HCT116 (cell line): Measurements from ENCODE around the gene CYP2S1. TPM values are rescaled to one million over a fixed set of nuclear protein-coding genes. Genes with fewer than 3 reads are reported as not detected.

Experiments used
- ATAC-seq: fragments of 200-7000 bp; cut with Tn5 transposase; 2 replicates; pipeline ENCODE4 v1.9.1; 2020; ENCODE audit warnings: mild to moderate bottlenecking, moderate library complexity
- BruUV-seq: library from RNA; stranded (reverse); fragments of 400-500 nt; replicated peaks from 2 replicates; lab custom pipeline; 2021; lab: Mats Ljungman, UMichigan
- CTCF ChIA-PET: fragments of 300-600 bp; sonication (Branson Sonifier 250); formaldehyde crosslinking; loops from one replicate; lab custom pipeline; 2021; ENCODE audit warnings: antibody characterized with exemption; lab: Charles Lee
- POLR2A ChIA-PET: fragments of 300-600, 350-600 bp; sonication (Branson Sonifier 250); formaldehyde crosslinking; loops from one replicate; lab custom pipeline; 2021; ENCODE audit warnings: antibody characterized with exemption; lab: Charles Lee
- RAD21 ChIA-PET, 2 experiments: fragments of 300-600 bp; sonication (Branson Sonifier 250); formaldehyde crosslinking; loops; one replicate each; lab custom pipeline; 2023; ENCODE audit warnings: low total read pairs in 2 of 2; ENCODE audit not compliant: uncharacterized antibody in 2 of 2, unreplicated experiment in 2 of 2, low non-redundant PET in 1 of 2; lab: Charles Lee
- DNase-seq: peaks from one replicate; pipeline ENCODE4 v3.0.0-alpha.2; 2010; ENCODE audit warnings: low read depth, low spot score
- H2AFZ ChIP-seq: fragments of 200-600 bp; shearing (Covaris generic), sonication (generic); 2 replicates; pipeline ENCODE4 v1.6.1; 2017; ENCODE audit warnings: low read depth, mixed run types, mixed read lengths, antibody characterized with exemption, low read length; ENCODE audit not compliant: poor library complexity, severe bottlenecking
- H3K27ac ChIP-seq: 2 replicates; pipeline ENCODE4 v1.5.1; 2012; ENCODE audit warnings: low read depth, low read length
- H3K27me3 ChIP-seq: fragments of 200-600 bp; sonication (generic); 2 replicates; pipeline ENCODE4 v1.6.1; 2016; ENCODE audit warnings: mixed run types, low read length, mixed read lengths; ENCODE audit not compliant: insufficient read depth
- H3K36me3 ChIP-seq, 2 experiments: fragments of 200-500 bp in 1 of 2; fragments of 200-600 bp in 1 of 2; sonication (Bioruptor generic) in 1 of 2; sonication (generic) in 1 of 2; 2 replicates each; pipeline versions ENCODE4 v1.5.1 to v1.6.1; 2014 to 2016; ENCODE audit warnings: low read length in 2 of 2, inconsistent platforms in 1 of 2, mixed read lengths in 1 of 2, mixed run types in 1 of 2; ENCODE audit not compliant: insufficient read depth in 2 of 2, control insufficient read depth in 1 of 2
- H3K4me1 ChIP-seq, 2 experiments: fragments of 200-600 bp in 1 of 2; sonication (generic) in 1 of 2; 2 replicates each; pipeline versions ENCODE4 v1.5.1 to v1.6.1; 2012 to 2017; ENCODE audit warnings: low read length in 2 of 2, inconsistent platforms in 1 of 2, mild to moderate bottlenecking in 1 of 2, mixed read lengths in 1 of 2, mixed run types in 1 of 2, moderate library complexity in 1 of 2; ENCODE audit not compliant: insufficient read depth in 2 of 2, control insufficient read depth in 1 of 2
- H3K4me2 ChIP-seq: fragments of 200-600 bp; sonication (generic); 2 replicates; pipeline ENCODE4 v1.6.1; 2017; ENCODE audit warnings: mixed run types, low read length, mixed read lengths
- H3K4me3 ChIP-seq, 2 experiments: fragments of 200-600 bp in 1 of 2; sonication (generic) in 1 of 2; replicated peaks in 1 of 2; 2 replicates each; pipeline ENCODE4 v1.5.1; 2011 to 2016; ENCODE audit warnings: low read length in 2 of 2, control low read depth in 1 of 2, low read depth in 1 of 2, mild to moderate bottlenecking in 1 of 2, mixed read lengths in 1 of 2, mixed run types in 1 of 2
- H3K79me2 ChIP-seq: fragments of 200-600 bp; sonication (generic); 2 replicates; pipeline ENCODE4 v1.6.1; 2017; ENCODE audit warnings: mild to moderate bottlenecking, mixed run types, low read length, moderate library complexity, mixed read lengths; ENCODE audit not compliant: insufficient read depth
- H3K9ac ChIP-seq: fragments of 200-600 bp; sonication (generic); 2 replicates; pipeline ENCODE4 v1.6.1; 2016; ENCODE audit warnings: low read length, mixed read lengths
- H3K9me2 ChIP-seq: fragments of 200-600 bp; sonication (generic), shearing (Covaris generic); 2 replicates; pipeline ENCODE4 v1.6.1; 2017; ENCODE audit warnings: mixed run types, mild to moderate bottlenecking, moderate library complexity; ENCODE audit not compliant: insufficient read depth
- H3K9me3 ChIP-seq, 2 experiments: fragments of 200-500 bp in 1 of 2; fragments of 200-600 bp in 1 of 2; sonication (Bioruptor generic) in 1 of 2; sonication (generic) in 1 of 2; 2 replicates each; pipeline ENCODE4 v1.6.1; 2014 to 2017; ENCODE audit warnings: low read length in 2 of 2, mixed read lengths in 2 of 2, inconsistent platforms in 1 of 2, low read depth in 1 of 2, mild to moderate bottlenecking in 1 of 2, mixed run types in 1 of 2, moderate library complexity in 1 of 2; ENCODE audit not compliant: control insufficient read depth in 1 of 2, insufficient read depth in 1 of 2
- H4K20me1 ChIP-seq: fragments of 200-600 bp; sonication (generic), shearing (Covaris generic); 2 replicates; pipeline ENCODE4 v1.6.1; 2017; ENCODE audit warnings: mixed run types, mild to moderate bottlenecking, moderate library complexity; ENCODE audit not compliant: insufficient read depth
- CBX3 ChIP-seq: IDR thresholded peaks from 2 replicates; pipeline ENCODE4 v1.6.1; 2012; ENCODE audit warnings: low read depth
- EGR1 ChIP-seq: IDR thresholded peaks from 2 replicates; pipeline ENCODE4 v1.6.1; 2012; ENCODE audit warnings: low read depth
- JUND ChIP-seq: IDR thresholded peaks from 2 replicates; pipeline ENCODE4 v1.6.1; 2012
- POLR2A ChIP-seq: IDR thresholded peaks from 2 replicates; pipeline ENCODE4 v1.7.0; 2011; ENCODE audit warnings: borderline replicate concordance; ENCODE audit not compliant: insufficient read depth, insufficient read length; ENCODE audit errors: extremely low read depth
- SIN3A ChIP-seq: IDR thresholded peaks from 2 replicates; pipeline ENCODE4 v1.6.1; 2012; ENCODE audit warnings: low read depth
- SP1 ChIP-seq: IDR thresholded peaks from 2 replicates; pipeline ENCODE4 v1.6.1; 2012; ENCODE audit warnings: low read depth
- SRF ChIP-seq: IDR thresholded peaks from 2 replicates; pipeline ENCODE4 v1.6.1; 2012; ENCODE audit warnings: low read depth
- TCF7L2 ChIP-seq: IDR thresholded peaks from 2 replicates; pipeline ENCODE4 v1.7.0; 2011; ENCODE audit warnings: borderline replicate concordance, inconsistent platforms; ENCODE audit not compliant: insufficient read depth, insufficient read length; ENCODE audit errors: extremely low read depth
- YY1 ChIP-seq: IDR thresholded peaks from 2 replicates; pipeline ENCODE4 v1.6.1; 2011; ENCODE audit warnings: low read length, low read depth, moderate library complexity, mild to moderate bottlenecking; ENCODE audit not compliant: insufficient replicate concordance; ENCODE audit errors: extremely low read depth
- ZFX ChIP-seq: fragments of 450-650 bp; IDR thresholded peaks from 2 replicates; pipeline ENCODE4 v1.6.1; 2017
- ZNF274 ChIP-seq: fragments of 200-500 bp; sonication (Bioruptor generic); IDR thresholded peaks from 2 replicates; pipeline ENCODE4 v1.6.1; 2014; ENCODE audit warnings: mild to moderate bottlenecking, low read depth, low read length, inconsistent platforms
- intact Hi-C: fragments of 100-400 bp; cut with micrococcal nuclease; formaldehyde crosslinking; loops from 2 replicates; pipeline ENCODE4 v1.10.0; 2022
- total RNA-seq: library from RNA; stranded (reverse); gene quantifications from one replicate; pipeline ENCODE4 v1.2.1, GENCODE V29; 2021; ENCODE audit not compliant: unreplicated experiment
- TF ChIP-seq, protein P1 (sequence below): IDR thresholded peaks from 2 replicates; pipeline ENCODE4 v1.6.1; 2012; ENCODE audit warnings: low read depth
- TF ChIP-seq, protein P2 (sequence below), 3 experiments: fragments of 200-600 bp in 1 of 3; sonication (generic) in 1 of 3; IDR thresholded peaks in 2 of 3; conservative IDR thresholded peaks in 1 of 3; 2 replicates each; pipeline ENCODE4 v1.5.1; 2012 to 2017; ENCODE audit warnings: low read depth in 2 of 3, low read length in 2 of 3, antibody characterized with exemption in 1 of 3, borderline replicate concordance in 1 of 3, control low read depth in 1 of 3, mild to moderate bottlenecking in 1 of 3, mixed read lengths in 1 of 3, mixed run types in 1 of 3, moderate library complexity in 1 of 3; ENCODE audit not compliant: insufficient read depth in 1 of 3
- TF ChIP-seq, protein P3 (sequence below): IDR thresholded peaks from 2 replicates; pipeline ENCODE4 v1.6.1; 2011; ENCODE audit warnings: mild to moderate bottlenecking, low read length, moderate library complexity; ENCODE audit not compliant: insufficient replicate concordance; ENCODE audit errors: extremely low read depth
- TF ChIP-seq, protein P4 (sequence below): IDR thresholded peaks from 2 replicates; pipeline ENCODE4 v1.6.1; 2012

The CYP2S1 gene
- total RNA-seq, 1 experiment from 2014 or later = 17.6 TPM

DNA sequence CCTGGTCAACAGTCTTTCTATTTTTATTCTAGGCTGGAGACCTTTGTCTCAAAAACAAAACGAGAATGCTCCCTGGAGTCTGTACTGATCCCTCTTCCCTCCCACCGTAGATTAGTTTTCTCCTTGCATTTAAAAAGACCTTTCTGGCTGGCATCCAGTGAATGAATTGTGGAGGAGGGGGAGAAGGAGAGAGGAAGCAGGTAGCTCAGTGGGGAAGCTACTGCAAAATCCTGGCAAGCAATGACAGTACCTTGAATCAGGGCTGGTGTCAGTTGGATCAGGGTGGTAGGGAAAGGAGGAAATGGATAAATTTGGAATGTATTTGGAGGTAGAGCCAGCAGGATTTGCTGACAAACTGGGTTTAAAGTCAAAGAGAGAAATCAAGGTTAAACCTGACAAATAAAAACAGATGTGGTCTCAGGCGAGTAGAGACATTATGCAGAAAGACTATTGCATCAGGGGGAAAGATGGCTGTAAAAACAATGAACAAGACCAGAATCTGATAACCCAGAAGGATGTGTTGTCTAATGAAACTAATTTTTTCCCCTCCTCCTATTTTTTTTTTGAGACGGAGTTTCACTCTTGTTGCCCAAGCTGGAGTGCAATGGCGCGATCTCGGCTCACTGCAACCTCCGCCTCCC lies 3.5 kb upstream of the CYP2S1 start:
- H3K79me2 ChIP-seq = no peaks in the 10 kb centered on the region
- ChIA-PET RAD21 (no interaction called here), POLR2A (no interaction called here), CTCF (no interaction called here)
- H3K27me3 ChIP-seq = no peaks in the 10 kb centered on the region
- H3K4me3 ChIP-seq = no peak overlapping the region
- H3K9me2 ChIP-seq = no peaks in the 10 kb centered on the region
- no peaks in the 10 kb centered on the region for H3K9me3 ChIP-seq
- no peak overlapping the region for H3K4me2 ChIP-seq
- no TSS peak for BruUV-seq
- H3K27ac ChIP-seq = no peak overlapping the region
- TF ChIP-seq, protein P1, sequence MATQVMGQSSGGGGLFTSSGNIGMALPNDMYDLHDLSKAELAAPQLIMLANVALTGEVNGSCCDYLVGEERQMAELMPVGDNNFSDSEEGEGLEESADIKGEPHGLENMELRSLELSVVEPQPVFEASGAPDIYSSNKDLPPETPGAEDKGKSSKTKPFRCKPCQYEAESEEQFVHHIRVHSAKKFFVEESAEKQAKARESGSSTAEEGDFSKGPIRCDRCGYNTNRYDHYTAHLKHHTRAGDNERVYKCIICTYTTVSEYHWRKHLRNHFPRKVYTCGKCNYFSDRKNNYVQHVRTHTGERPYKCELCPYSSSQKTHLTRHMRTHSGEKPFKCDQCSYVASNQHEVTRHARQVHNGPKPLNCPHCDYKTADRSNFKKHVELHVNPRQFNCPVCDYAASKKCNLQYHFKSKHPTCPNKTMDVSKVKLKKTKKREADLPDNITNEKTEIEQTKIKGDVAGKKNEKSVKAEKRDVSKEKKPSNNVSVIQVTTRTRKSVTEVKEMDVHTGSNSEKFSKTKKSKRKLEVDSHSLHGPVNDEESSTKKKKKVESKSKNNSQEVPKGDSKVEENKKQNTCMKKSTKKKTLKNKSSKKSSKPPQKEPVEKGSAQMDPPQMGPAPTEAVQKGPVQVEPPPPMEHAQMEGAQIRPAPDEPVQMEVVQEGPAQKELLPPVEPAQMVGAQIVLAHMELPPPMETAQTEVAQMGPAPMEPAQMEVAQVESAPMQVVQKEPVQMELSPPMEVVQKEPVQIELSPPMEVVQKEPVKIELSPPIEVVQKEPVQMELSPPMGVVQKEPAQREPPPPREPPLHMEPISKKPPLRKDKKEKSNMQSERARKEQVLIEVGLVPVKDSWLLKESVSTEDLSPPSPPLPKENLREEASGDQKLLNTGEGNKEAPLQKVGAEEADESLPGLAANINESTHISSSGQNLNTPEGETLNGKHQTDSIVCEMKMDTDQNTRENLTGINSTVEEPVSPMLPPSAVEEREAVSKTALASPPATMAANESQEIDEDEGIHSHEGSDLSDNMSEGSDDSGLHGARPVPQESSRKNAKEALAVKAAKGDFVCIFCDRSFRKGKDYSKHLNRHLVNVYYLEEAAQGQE = no peak
- TF ChIP-seq, protein P2, sequence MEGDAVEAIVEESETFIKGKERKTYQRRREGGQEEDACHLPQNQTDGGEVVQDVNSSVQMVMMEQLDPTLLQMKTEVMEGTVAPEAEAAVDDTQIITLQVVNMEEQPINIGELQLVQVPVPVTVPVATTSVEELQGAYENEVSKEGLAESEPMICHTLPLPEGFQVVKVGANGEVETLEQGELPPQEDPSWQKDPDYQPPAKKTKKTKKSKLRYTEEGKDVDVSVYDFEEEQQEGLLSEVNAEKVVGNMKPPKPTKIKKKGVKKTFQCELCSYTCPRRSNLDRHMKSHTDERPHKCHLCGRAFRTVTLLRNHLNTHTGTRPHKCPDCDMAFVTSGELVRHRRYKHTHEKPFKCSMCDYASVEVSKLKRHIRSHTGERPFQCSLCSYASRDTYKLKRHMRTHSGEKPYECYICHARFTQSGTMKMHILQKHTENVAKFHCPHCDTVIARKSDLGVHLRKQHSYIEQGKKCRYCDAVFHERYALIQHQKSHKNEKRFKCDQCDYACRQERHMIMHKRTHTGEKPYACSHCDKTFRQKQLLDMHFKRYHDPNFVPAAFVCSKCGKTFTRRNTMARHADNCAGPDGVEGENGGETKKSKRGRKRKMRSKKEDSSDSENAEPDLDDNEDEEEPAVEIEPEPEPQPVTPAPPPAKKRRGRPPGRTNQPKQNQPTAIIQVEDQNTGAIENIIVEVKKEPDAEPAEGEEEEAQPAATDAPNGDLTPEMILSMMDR (IDR thresholded peaks at IDR 0.05 in 2 of 3, conservative IDR thresholded peaks at IDR 0.05 in 1 of 3; ENCODE audit: borderline replicate concordance in 1 of 3, insufficient read depth in 1 of 3, low read depth in 2 of 3, low read length in 2 of 3) = no peak
- TF ChIP-seq, protein P3, sequence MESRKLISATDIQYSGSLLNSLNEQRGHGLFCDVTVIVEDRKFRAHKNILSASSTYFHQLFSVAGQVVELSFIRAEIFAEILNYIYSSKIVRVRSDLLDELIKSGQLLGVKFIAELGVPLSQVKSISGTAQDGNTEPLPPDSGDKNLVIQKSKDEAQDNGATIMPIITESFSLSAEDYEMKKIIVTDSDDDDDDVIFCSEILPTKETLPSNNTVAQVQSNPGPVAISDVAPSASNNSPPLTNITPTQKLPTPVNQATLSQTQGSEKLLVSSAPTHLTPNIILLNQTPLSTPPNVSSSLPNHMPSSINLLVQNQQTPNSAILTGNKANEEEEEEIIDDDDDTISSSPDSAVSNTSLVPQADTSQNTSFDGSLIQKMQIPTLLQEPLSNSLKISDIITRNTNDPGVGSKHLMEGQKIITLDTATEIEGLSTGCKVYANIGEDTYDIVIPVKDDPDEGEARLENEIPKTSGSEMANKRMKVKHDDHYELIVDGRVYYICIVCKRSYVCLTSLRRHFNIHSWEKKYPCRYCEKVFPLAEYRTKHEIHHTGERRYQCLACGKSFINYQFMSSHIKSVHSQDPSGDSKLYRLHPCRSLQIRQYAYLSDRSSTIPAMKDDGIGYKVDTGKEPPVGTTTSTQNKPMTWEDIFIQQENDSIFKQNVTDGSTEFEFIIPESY = no peak
- TF ChIP-seq SIN3A (no peak), TCF7L2 (no peak), YY1 (no peak), CBX3 (no peak), ZFX (no peak), ZNF274 (no peak), SP1 (no peak), EGR1 (no peak), POLR2A (no peak), JUND (no peak), SRF (no peak)
- TF ChIP-seq, protein P4, sequence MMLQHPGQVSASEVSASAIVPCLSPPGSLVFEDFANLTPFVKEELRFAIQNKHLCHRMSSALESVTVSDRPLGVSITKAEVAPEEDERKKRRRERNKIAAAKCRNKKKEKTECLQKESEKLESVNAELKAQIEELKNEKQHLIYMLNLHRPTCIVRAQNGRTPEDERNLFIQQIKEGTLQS = no peak
- no peak for ATAC-seq
- DNase-seq = no peak
- no peak overlapping the region for H3K9ac ChIP-seq
- intact Hi-C loops = no loop called here
- no peak overlapping the region for H2AFZ ChIP-seq
- H3K36me3 ChIP-seq = no peaks in the 10 kb centered on the region
- H4K20me1 ChIP-seq = no peaks in the 10 kb centered on the region
- peaks cover 12 to 23% of the 10 kb centered on the region in 2 experiments for H3K4me1 ChIP-seq
